ENCODE measurements around the gene BTBD18. TPM values are rescaled to one million over a fixed set of nuclear protein-coding genes. Genes with fewer than 3 reads are reported as not detected.
A peak's percentile ranks its signal among the peaks of the same experiment; 100 is the strongest.

The BTBD18 gene
- total and polyA plus RNA-seq, 2 of the 13 experiments (the other 11 are each of a cell fraction or from before 2014, with no cell fraction given) = not detected

DNA sequence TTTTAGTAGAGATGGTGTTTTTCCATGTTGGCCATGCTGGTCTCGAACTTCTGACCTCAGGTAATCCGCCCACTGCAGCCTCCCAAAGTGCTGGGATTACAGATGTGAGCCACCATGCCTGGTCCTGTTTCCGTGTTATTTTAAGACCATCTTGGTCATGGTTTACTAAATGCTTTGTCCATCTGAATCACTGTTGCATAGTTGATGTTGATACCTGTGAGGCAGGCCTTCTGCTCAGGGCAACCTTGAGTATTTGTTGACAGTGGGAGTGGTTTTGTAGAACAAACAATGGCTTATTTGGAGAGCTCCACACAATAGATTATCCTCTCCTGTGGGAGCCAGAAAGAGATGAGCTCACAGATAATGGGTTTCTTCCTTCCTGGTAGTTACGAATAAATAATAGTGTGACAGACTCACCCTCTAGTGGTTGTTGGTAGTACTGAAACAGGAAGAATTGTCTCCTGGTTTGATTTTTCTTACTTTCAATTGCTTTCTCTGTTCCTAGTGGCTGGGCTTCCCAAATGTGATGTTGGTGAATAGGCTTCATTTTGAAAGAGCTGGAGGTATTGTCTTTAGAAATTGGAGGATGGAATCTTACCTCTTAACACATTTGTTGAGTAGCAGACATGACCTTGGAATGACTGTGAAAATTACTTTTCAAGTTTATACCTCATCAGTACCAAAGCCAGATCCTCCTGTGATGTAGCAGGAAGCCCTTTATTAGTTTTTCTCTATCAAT is 49.0 kb upstream of the BTBD18 start (continued):
- TF ChIP-seq, protein P1, sequence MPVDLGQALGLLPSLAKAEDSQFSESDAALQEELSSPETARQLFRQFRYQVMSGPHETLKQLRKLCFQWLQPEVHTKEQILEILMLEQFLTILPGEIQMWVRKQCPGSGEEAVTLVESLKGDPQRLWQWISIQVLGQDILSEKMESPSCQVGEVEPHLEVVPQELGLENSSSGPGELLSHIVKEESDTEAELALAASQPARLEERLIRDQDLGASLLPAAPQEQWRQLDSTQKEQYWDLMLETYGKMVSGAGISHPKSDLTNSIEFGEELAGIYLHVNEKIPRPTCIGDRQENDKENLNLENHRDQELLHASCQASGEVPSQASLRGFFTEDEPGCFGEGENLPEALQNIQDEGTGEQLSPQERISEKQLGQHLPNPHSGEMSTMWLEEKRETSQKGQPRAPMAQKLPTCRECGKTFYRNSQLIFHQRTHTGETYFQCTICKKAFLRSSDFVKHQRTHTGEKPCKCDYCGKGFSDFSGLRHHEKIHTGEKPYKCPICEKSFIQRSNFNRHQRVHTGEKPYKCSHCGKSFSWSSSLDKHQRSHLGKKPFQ (CRISPR knock-in tag; IDR thresholded peaks at IDR 0.05; ENCODE audit: insufficient replicate concordance) = no peak
- TF ChIP-seq ZNF460 (CRISPR knock-in tag; IDR thresholded peaks at IDR 0.05; ENCODE audit: borderline replicate concordance) (peak; percentile 45; the same call in 1 of the 2 replicates), KAT2B (IDR thresholded peaks at IDR 0.05; ENCODE audit: borderline replicate concordance, low read depth, low read length) (no peak), TP53 (CRISPR knock-in tag; conservative IDR thresholded peaks at IDR 0.05) (no peak), FOXO1 (CRISPR knock-in tag; IDR thresholded peaks at IDR 0.05) (peak; percentile 85), RFX3 (CRISPR knock-in tag; IDR thresholded peaks at IDR 0.05) (no peak), ZNF30 (CRISPR knock-in tag; IDR thresholded peaks at IDR 0.05) (no peak), ZNF550 (CRISPR knock-in tag; IDR thresholded peaks at IDR 0.05; ENCODE audit: borderline replicate concordance) (no peak), TAF15 (IDR thresholded peaks at IDR 0.05; ENCODE audit: low read depth, low read length, poor library complexity, severe bottlenecking) (no peak), SCMH1 (CRISPR knock-in tag; IDR thresholded peaks at IDR 0.05; ENCODE audit: borderline replicate concordance) (no peak), POLR2AphosphoS2 (IDR thresholded peaks at IDR 0.05; ENCODE audit: low read depth, low read length) (no peak)
- TF ChIP-seq, protein P2, sequence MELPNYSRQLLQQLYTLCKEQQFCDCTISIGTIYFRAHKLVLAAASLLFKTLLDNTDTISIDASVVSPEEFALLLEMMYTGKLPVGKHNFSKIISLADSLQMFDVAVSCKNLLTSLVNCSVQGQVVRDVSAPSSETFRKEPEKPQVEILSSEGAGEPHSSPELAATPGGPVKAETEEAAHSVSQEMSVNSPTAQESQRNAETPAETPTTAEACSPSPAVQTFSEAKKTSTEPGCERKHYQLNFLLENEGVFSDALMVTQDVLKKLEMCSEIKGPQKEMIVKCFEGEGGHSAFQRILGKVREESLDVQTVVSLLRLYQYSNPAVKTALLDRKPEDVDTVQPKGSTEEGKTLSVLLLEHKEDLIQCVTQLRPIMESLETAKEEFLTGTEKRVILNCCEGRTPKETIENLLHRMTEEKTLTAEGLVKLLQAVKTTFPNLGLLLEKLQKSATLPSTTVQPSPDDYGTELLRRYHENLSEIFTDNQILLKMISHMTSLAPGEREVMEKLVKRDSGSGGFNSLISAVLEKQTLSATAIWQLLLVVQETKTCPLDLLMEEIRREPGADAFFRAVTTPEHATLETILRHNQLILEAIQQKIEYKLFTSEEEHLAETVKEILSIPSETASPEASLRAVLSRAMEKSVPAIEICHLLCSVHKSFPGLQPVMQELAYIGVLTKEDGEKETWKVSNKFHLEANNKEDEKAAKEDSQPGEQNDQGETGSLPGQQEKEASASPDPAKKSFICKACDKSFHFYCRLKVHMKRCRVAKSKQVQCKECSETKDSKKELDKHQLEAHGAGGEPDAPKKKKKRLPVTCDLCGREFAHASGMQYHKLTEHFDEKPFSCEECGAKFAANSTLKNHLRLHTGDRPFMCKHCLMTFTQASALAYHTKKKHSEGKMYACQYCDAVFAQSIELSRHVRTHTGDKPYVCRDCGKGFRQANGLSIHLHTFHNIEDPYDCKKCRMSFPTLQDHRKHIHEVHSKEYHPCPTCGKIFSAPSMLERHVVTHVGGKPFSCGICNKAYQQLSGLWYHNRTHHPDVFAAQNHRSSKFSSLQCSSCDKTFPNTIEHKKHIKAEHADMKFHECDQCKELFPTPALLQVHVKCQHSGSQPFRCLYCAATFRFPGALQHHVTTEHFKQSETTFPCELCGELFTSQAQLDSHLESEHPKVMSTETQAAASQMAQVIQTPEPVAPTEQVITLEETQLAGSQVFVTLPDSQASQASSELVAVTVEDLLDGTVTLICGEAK (IDR thresholded peaks at IDR 0.05) = no peak
- TF ChIP-seq, protein P2 (CRISPR knock-in tag; IDR thresholded peaks at IDR 0.05) = no peak; the same call in 1 of the 2 replicates
- TF ChIP-seq, protein P3, sequence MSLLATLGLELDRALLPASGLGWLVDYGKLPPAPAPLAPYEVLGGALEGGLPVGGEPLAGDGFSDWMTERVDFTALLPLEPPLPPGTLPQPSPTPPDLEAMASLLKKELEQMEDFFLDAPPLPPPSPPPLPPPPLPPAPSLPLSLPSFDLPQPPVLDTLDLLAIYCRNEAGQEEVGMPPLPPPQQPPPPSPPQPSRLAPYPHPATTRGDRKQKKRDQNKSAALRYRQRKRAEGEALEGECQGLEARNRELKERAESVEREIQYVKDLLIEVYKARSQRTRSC (CRISPR knock-in tag; IDR thresholded peaks at IDR 0.05; ENCODE audit: low read depth) = no peak
- TF ChIP-seq, protein P4, sequence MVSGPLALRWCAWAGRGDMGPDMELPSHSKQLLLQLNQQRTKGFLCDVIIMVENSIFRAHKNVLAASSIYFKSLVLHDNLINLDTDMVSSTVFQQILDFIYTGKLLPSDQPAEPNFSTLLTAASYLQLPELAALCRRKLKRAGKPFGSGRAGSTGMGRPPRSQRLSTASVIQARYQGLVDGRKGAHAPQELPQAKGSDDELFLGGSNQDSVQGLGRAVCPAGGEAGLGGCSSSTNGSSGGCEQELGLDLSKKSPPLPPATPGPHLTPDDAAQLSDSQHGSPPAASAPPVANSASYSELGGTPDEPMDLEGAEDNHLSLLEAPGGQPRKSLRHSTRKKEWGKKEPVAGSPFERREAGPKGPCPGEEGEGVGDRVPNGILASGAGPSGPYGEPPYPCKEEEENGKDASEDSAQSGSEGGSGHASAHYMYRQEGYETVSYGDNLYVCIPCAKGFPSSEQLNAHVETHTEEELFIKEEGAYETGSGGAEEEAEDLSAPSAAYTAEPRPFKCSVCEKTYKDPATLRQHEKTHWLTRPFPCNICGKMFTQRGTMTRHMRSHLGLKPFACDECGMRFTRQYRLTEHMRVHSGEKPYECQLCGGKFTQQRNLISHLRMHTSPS (CRISPR knock-in tag; IDR thresholded peaks at IDR 0.05; ENCODE audit: low read depth) = no peak

Data from HepG2 (cell line).